HEK293 (cell line): ENCODE measurements around the gene KIAA1328.

Experiments
- CTCF ChIA-PET: fragments of 350-600 bp; formaldehyde crosslinking; extraction: SDS; loops from one replicate; lab custom pipeline; 2021; ENCODE audit warnings: antibody characterized with exemption; lab: Yijun Ruan, JAX
- POLR2A ChIA-PET: fragments of 300-600 bp; formaldehyde crosslinking; extraction: SDS; loops from one replicate; lab custom pipeline; 2020; ENCODE audit warnings: antibody characterized with exemption, inconsistent platforms; lab: Yijun Ruan, JAX
- H3K27ac ChIP-seq: fragments of 200-500 bp; sonication (Bioruptor generic); 2 replicates; pipeline ENCODE4 v1.5.1; 2014; ENCODE audit warnings: low read depth, low read length, control low read depth, inconsistent platforms; ENCODE audit errors: extremely low read depth
- H3K36me3 ChIP-seq, 2 experiments: fragments of 200-500 bp in 1 of 2; sonication (Bioruptor generic) in 1 of 2; 1 replicate in 1 of 2; 2 replicates in 1 of 2; pipeline ENCODE4 v1.5.1; 2014 to 2017; ENCODE audit warnings: inconsistent platforms in 2 of 2, low read length in 2 of 2; ENCODE audit not compliant: control insufficient read depth in 2 of 2, insufficient read depth in 1 of 2
- H3K4me1 ChIP-seq: fragments of 200-500 bp; sonication (Bioruptor generic); 2 replicates; pipeline ENCODE4 v1.5.1; 2014; ENCODE audit warnings: mild to moderate bottlenecking, low read length, inconsistent platforms; ENCODE audit not compliant: control insufficient read depth, insufficient read depth
- H3K4me3 ChIP-seq: 2 replicates; pipeline ENCODE4 v1.5.1; 2011; ENCODE audit warnings: low read depth, mild to moderate bottlenecking, control low read depth, low read length, moderate library complexity
- H3K9me3 ChIP-seq: fragments of 200-500 bp; sonication (Bioruptor generic); 2 replicates; pipeline ENCODE4 v1.5.1; 2014; ENCODE audit warnings: low read depth, low read length, inconsistent platforms; ENCODE audit not compliant: control insufficient read depth, insufficient read depth
- MYNN ChIP-seq: fragments of 450-650 bp; formaldehyde crosslinking; IDR thresholded peaks from 2 replicates; pipeline ENCODE4 v1.5.1; 2016; ENCODE audit warnings: missing biosample characterization, missing genetic modification characterization, borderline replicate concordance
- MZF1 ChIP-seq: fragments of 450-650 bp; formaldehyde crosslinking; IDR thresholded peaks from 2 replicates; pipeline ENCODE4 v1.5.1; 2017; ENCODE audit warnings: missing biosample characterization, missing genetic modification characterization, borderline replicate concordance
- PATZ1 ChIP-seq: fragments of 450-650 bp; formaldehyde crosslinking; IDR thresholded peaks from 2 replicates; pipeline ENCODE4 v1.5.1; 2016; ENCODE audit warnings: missing biosample characterization, missing genetic modification characterization
- SALL2 ChIP-seq: fragments of 450-650 bp; formaldehyde crosslinking; IDR thresholded peaks from 2 replicates; pipeline ENCODE4 v1.5.0; 2017; ENCODE audit warnings: missing biosample characterization, mild to moderate bottlenecking, missing genetic modification characterization, borderline replicate concordance
- SCRT2 ChIP-seq: fragments of 450-650 bp; formaldehyde crosslinking; IDR thresholded peaks from 2 replicates; pipeline ENCODE4 v1.5.1; 2016; ENCODE audit warnings: missing biosample characterization, missing genetic modification characterization
- TCF7L2 ChIP-seq: IDR thresholded peaks from 2 replicates; pipeline ENCODE4 v1.6.1; 2011; ENCODE audit warnings: low read depth, mild to moderate bottlenecking, inconsistent platforms, low read length, moderate library complexity, borderline replicate concordance
- ZBTB48 ChIP-seq: fragments of 450-650 bp; formaldehyde crosslinking; IDR thresholded peaks from 2 replicates; pipeline ENCODE4 v1.5.1; 2016; ENCODE audit warnings: missing biosample characterization, missing genetic modification characterization
- ZNF114 ChIP-seq: fragments of 450-650 bp; formaldehyde crosslinking; IDR thresholded peaks from 2 replicates; pipeline ENCODE4 v1.5.0; 2017; ENCODE audit warnings: missing biosample characterization, missing genetic modification characterization
- ZNF121 ChIP-seq: fragments of 450-650 bp; formaldehyde crosslinking; IDR thresholded peaks from 2 replicates; pipeline ENCODE4 v1.5.1; 2016; ENCODE audit warnings: missing biosample characterization, missing genetic modification characterization
- ZNF138 ChIP-seq: fragments of 450-650 bp; formaldehyde crosslinking; IDR thresholded peaks from 2 replicates; pipeline ENCODE4 v1.5.1; 2016; ENCODE audit warnings: missing biosample characterization, missing genetic modification characterization, borderline replicate concordance
- ZNF157 ChIP-seq: fragments of 450-650 bp; formaldehyde crosslinking; IDR thresholded peaks from 2 replicates; pipeline ENCODE4 v1.5.1; 2016; ENCODE audit warnings: missing biosample characterization, missing genetic modification characterization
- ZNF169 ChIP-seq: fragments of 450-650 bp; formaldehyde crosslinking; IDR thresholded peaks from 2 replicates; pipeline ENCODE4 v1.5.1; 2016; ENCODE audit warnings: missing biosample characterization, missing genetic modification characterization
- ZNF292 ChIP-seq: fragments of 450-650 bp; formaldehyde crosslinking; IDR thresholded peaks from 2 replicates; pipeline ENCODE4 v1.5.1; 2016; ENCODE audit warnings: low read depth, missing biosample characterization, missing genetic modification characterization, borderline replicate concordance
- ZNF302 ChIP-seq: fragments of 450-650 bp; formaldehyde crosslinking; IDR thresholded peaks from 2 replicates; pipeline ENCODE4 v1.5.1; 2016; ENCODE audit warnings: missing biosample characterization, missing genetic modification characterization, low read depth
- ZNF394 ChIP-seq: fragments of 450-650 bp; formaldehyde crosslinking; IDR thresholded peaks from 2 replicates; pipeline ENCODE4 v1.5.1; 2016; ENCODE audit warnings: missing biosample characterization, missing genetic modification characterization, mild to moderate bottlenecking, moderate library complexity, borderline replicate concordance
- ZNF510 ChIP-seq: fragments of 450-650 bp; formaldehyde crosslinking; IDR thresholded peaks from 2 replicates; pipeline ENCODE4 v1.5.1; 2018; ENCODE audit warnings: mild to moderate bottlenecking, missing genetic modification characterization, missing biosample characterization; ENCODE audit not compliant: insufficient replicate concordance
- ZNF529 ChIP-seq: fragments of 450-650 bp; formaldehyde crosslinking; IDR thresholded peaks from 2 replicates; pipeline ENCODE4 v1.5.1; 2017; ENCODE audit warnings: missing genetic modification characterization, missing biosample characterization; ENCODE audit not compliant: insufficient replicate concordance
- ZNF571 ChIP-seq: fragments of 450-650 bp; formaldehyde crosslinking; IDR thresholded peaks from 2 replicates; pipeline ENCODE4 v1.5.0; 2017; ENCODE audit warnings: missing biosample characterization, missing genetic modification characterization
- ZNF677 ChIP-seq: fragments of 450-650 bp; IDR thresholded peaks from 2 replicates; pipeline ENCODE4 v1.5.0; 2018; ENCODE audit warnings: missing biosample characterization, mild to moderate bottlenecking, missing genetic modification characterization, moderate library complexity
- ZNF707 ChIP-seq: fragments of 450-650 bp; formaldehyde crosslinking; IDR thresholded peaks from 2 replicates; pipeline ENCODE4 v1.5.1; 2016; ENCODE audit warnings: missing biosample characterization, missing genetic modification characterization
- ZNF768 ChIP-seq: fragments of 450-650 bp; formaldehyde crosslinking; IDR thresholded peaks from 2 replicates; pipeline ENCODE4 v1.5.1; 2018; ENCODE audit warnings: missing biosample characterization, mild to moderate bottlenecking, missing genetic modification characterization
- ZNF776 ChIP-seq: fragments of 450-650 bp; formaldehyde crosslinking; IDR thresholded peaks from 2 replicates; pipeline ENCODE4 v1.5.0; 2017; ENCODE audit warnings: missing biosample characterization, missing genetic modification characterization, borderline replicate concordance
- ZNF777 ChIP-seq: fragments of 450-650 bp; formaldehyde crosslinking; IDR thresholded peaks from 2 replicates; pipeline ENCODE4 v1.5.1; 2017; ENCODE audit warnings: missing biosample characterization, missing genetic modification characterization, borderline replicate concordance
- ZNF791 ChIP-seq: fragments of 450-650 bp; formaldehyde crosslinking; IDR thresholded peaks from 2 replicates; pipeline ENCODE4 v1.5.1; 2016; ENCODE audit warnings: missing biosample characterization, missing genetic modification characterization
- ZSCAN23 ChIP-seq: fragments of 450-650 bp; formaldehyde crosslinking; IDR thresholded peaks from 2 replicates; pipeline ENCODE4 v1.5.1; 2016; ENCODE audit warnings: missing biosample characterization, missing genetic modification characterization

KIAA1328 gene

GRCh38 chr18:37170984-37171383 is 342.1 kb downstream of the KIAA1328 start:
- TF ChIP-seq ZNF302 (tag by site-specific recombination), result no peak
- TF ChIP-seq ZNF777 (tag by site-specific recombination), result no peak
- TF ChIP-seq ZSCAN23 (tag by site-specific recombination), result no peak
- no peak for TF ChIP-seq ZNF571
- TF ChIP-seq ZNF677, result no peak
- no peak for TF ChIP-seq ZNF157
- TF ChIP-seq ZNF114, result no peak
- TF ChIP-seq, all 188 proteins: peak for 0
- Histone ChIP-seq H3K4me1 (no peaks in the 10 kb centered on the region), H3K27ac (no peak overlapping the region), H3K4me3 (no peak overlapping the region), H3K36me3 (no peaks in the 10 kb centered on the region), H3K9me3 (no peaks in the 10 kb centered on the region)
- ChIA-PET CTCF (no interaction called here), POLR2A (no interaction called here)

GRCh38 chr18:37173384-37173783 is 344.5 kb downstream of the KIAA1328 start:
- H3K9me3 ChIP-seq, result no peaks in the 10 kb centered on the region
- H3K36me3 ChIP-seq, result no peaks in the 10 kb centered on the region
- H3K4me3 ChIP-seq, result no peak overlapping the region
- CTCF ChIA-PET, result interaction anchor here (0.9 kb wide), 1 partner anchor 9 kb away, joined by 3 read pairs; no protein-coding TSS in a partner anchor
- H3K4me1 ChIP-seq, result no peaks in the 10 kb centered on the region
- H3K27ac ChIP-seq, result no peak overlapping the region
- TF ChIP-seq SALL2 (no peak), ZBTB48 (tag by site-specific recombination) (no peak), ZNF776 (no peak), ZNF768 (tag by site-specific recombination) (no peak), ZNF292 (no peak), ZSCAN23 (tag by site-specific recombination) (no peak), ZNF707 (tag by site-specific recombination) (no peak), ZNF121 (tag by site-specific recombination) (no peak), ZNF529 (tag by site-specific recombination) (no peak), TCF7L2 (no peak), PATZ1 (no peak), ZNF510 (tag by site-specific recombination) (no peak), ZNF169 (tag by site-specific recombination) (no peak), MZF1 (tag by site-specific recombination) (no peak), ZNF302 (tag by site-specific recombination) (no peak), ZNF394 (no peak), ZNF791 (tag by site-specific recombination) (no peak), MYNN (no peak), SCRT2 (tag by site-specific recombination) (no peak), ZNF138 (tag by site-specific recombination) (no peak)
- POLR2A ChIA-PET, result no interaction called here
